ENCODE data around the gene RAPGEF4.

Gene RAPGEF4

DNA sequence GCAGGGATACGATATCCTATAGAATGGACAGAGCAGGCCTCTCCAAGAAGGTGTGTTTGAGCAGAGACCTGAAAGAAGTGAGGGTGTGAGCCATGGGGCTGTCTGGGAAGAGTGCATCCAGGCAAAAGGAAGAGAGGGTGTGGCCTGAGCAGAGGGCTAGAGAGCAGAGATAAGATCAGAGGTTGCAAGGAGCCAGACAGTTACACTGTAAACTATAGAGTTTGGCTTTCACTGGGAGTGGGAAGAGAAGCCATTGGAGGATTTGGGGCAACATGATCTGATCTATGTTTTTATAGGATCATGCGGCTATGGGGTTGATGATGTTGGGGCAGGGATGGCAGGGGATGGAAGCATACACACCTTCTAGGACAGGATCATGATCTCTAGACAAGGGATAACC, 215.9 kb downstream of the RAPGEF4 start:
- ChIA-PET POLR2A (ENCODE audit: low non-redundant PET) (no interaction called here), CTCF (interaction anchor here (0.9 kb wide), 1 partner anchor 21 kb away, joined by 3 read pairs; no protein-coding TSS in a partner anchor)
- H3K27ac ChIP-seq, result no peak overlapping the region
- TF ChIP-seq, protein P1, sequence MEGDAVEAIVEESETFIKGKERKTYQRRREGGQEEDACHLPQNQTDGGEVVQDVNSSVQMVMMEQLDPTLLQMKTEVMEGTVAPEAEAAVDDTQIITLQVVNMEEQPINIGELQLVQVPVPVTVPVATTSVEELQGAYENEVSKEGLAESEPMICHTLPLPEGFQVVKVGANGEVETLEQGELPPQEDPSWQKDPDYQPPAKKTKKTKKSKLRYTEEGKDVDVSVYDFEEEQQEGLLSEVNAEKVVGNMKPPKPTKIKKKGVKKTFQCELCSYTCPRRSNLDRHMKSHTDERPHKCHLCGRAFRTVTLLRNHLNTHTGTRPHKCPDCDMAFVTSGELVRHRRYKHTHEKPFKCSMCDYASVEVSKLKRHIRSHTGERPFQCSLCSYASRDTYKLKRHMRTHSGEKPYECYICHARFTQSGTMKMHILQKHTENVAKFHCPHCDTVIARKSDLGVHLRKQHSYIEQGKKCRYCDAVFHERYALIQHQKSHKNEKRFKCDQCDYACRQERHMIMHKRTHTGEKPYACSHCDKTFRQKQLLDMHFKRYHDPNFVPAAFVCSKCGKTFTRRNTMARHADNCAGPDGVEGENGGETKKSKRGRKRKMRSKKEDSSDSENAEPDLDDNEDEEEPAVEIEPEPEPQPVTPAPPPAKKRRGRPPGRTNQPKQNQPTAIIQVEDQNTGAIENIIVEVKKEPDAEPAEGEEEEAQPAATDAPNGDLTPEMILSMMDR (conservative IDR thresholded peaks at IDR 0.05; ENCODE audit: low read depth), result no peak
- no peak for DNase-seq (ENCODE audit: low spot score)

DNA sequence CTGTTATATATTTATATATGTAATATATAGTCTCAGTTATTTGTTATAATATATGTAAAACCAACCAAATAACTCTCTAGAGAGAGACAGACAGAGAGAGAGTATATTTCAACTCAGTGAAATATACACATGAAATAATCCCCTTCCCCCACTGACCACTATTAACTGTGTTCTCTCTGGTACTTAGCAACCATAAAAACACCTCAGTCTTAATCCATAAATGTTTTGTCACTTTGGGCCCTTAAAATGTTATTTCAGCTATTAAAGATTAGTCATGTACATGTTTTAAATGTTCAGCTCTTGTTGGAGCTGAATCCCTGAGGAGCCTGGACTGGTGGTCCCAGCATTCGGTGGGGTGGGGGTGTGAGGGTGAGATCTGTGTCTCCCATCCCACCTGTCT, 217.8 kb downstream of the RAPGEF4 start:
- no peak overlapping the region for H3K27ac ChIP-seq
- ChIA-PET CTCF (interaction anchor here (0.6 kb wide), 1 partner anchor 254 kb away, joined by 4 read pairs; no protein-coding TSS in a partner anchor), POLR2A (ENCODE audit: low non-redundant PET) (no interaction called here)
- TF ChIP-seq, protein P1 (conservative IDR thresholded peaks at IDR 0.05; ENCODE audit: low read depth), result no peak
- no peak for DNase-seq (ENCODE audit: low spot score)

GRCh38 chr2:172953970-172954852, 218.6 kb downstream of the RAPGEF4 start:
- TF ChIP-seq, protein P1 (conservative IDR thresholded peaks at IDR 0.05; ENCODE audit: low read depth), result no peak
- CTCF ChIA-PET, result interaction anchor here (0.6 to 0.7 kb wide), 3 partner anchors 10 to 253 kb away, joined by 3 to 4 read pairs (median 4); no protein-coding TSS in a partner anchor
- H3K27ac ChIP-seq, result no peak overlapping the region
- no peak for DNase-seq (ENCODE audit: low spot score)
- POLR2A ChIA-PET (ENCODE audit: low non-redundant PET), result no interaction called here

- no peak for DNase-seq (ENCODE audit: low spot score)
- ChIA-PET CTCF (no interaction called here), POLR2A (ENCODE audit: low non-redundant PET) (no interaction called here)
- H3K27ac ChIP-seq, result no peak overlapping the region
- TF ChIP-seq, protein P1 (conservative IDR thresholded peaks at IDR 0.05; ENCODE audit: low read depth), result no peak
Measured at GRCh38 chr2:172955587-172955986, 219.9 kb downstream of the RAPGEF4 start.

- TF ChIP-seq, protein P1 (conservative IDR thresholded peaks at IDR 0.05; ENCODE audit: low read depth), result no peak
- POLR2A ChIA-PET (ENCODE audit: low non-redundant PET), result no interaction called here
- DNase-seq (ENCODE audit: low spot score), result no peak
- CTCF ChIA-PET, result no interaction called here
- H3K27ac ChIP-seq, result no peak overlapping the region
Measured at GRCh38 chr2:172957734-172958133, 222.1 kb downstream of the RAPGEF4 start.

DNA sequence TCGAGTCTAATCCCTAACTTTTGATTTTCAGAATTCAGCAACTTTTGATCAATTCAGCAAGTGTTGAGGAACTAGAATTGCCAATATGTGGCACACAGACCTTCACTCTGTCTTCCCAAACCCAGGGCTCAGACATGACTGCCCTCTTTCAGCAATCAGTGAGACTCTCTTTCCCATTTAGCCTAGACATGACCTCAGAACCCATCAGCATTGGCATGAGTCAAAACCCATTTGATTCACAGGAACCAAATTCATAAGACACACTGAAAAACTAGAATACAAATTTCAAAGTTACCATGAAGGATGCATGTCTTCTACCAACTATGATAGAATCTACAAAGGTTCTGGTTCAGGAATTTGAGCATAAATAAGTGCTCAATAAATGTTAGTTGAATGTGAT, 226.4 kb downstream of the RAPGEF4 start:
- no peak overlapping the region for H3K27ac ChIP-seq
- TF ChIP-seq, protein P1 (conservative IDR thresholded peaks at IDR 0.05; ENCODE audit: low read depth), result no peak
- CTCF ChIA-PET, result no interaction called here
- POLR2A ChIA-PET (ENCODE audit: low non-redundant PET), result no interaction called here
- DNase-seq (ENCODE audit: low spot score), result no peak
